ENCODE results near the gene TFF3. TPM values are rescaled to one million over a fixed set of nuclear protein-coding genes. Genes with fewer than 3 reads are reported as not detected.

The TFF3 gene
- total RNA-seq, 1 donor = not detected

GRCh38 chr21:42308914-42309752 is 6.1 kb downstream of the TFF3 start:
- Histone ChIP-seq H3K9me3 (ENCODE audit: low read depth, low read length) (no peaks in the 10 kb centered on the region), H3K36me3 (ENCODE audit: insufficient read depth, low read length) (no peaks in the 10 kb centered on the region), H3K27me3 (ENCODE audit: insufficient read depth, low read length) (peaks cover 4% of the 10 kb centered on the region), H3K4me3 (ENCODE audit: insufficient read depth, low read length) (no peak overlapping the region), H3K4me1 (ENCODE audit: insufficient read depth, low read length) (no peaks in the 10 kb centered on the region), H2AFZ (ENCODE audit: low read length) (no peak overlapping the region), H3K79me2 (ENCODE audit: insufficient read depth, low read length) (no peaks in the 10 kb centered on the region), H3K27ac (ENCODE audit: low read depth, low read length) (no peak overlapping the region), H3K4me2 (ENCODE audit: insufficient read depth, low read length) (no peak overlapping the region), H4K20me1 (ENCODE audit: insufficient read depth, low read length) (no peaks in the 10 kb centered on the region)
- TF ChIP-seq CTCF (IDR thresholded peaks at IDR 0.05; ENCODE audit: extremely low read depth, low read depth, low read length) = no peak
- DNase-seq (ENCODE audit: insufficient read length, low spot score, missing footprints) = peak; percentile 68

- peaks cover 5% of the 10 kb centered on the region for H3K27me3 ChIP-seq (ENCODE audit: insufficient read depth, low read length)
- no peak overlapping the region for H3K4me2 ChIP-seq (ENCODE audit: insufficient read depth, low read length)
- H3K9me3 ChIP-seq (ENCODE audit: low read depth, low read length) = no peaks in the 10 kb centered on the region
- no peaks in the 10 kb centered on the region for H3K4me1 ChIP-seq (ENCODE audit: insufficient read depth, low read length)
- H3K4me3 ChIP-seq (ENCODE audit: insufficient read depth, low read length) = no peak overlapping the region
- no peaks in the 10 kb centered on the region for H3K36me3 ChIP-seq (ENCODE audit: insufficient read depth, low read length)
- no peaks in the 10 kb centered on the region for H3K79me2 ChIP-seq (ENCODE audit: insufficient read depth, low read length)
- H4K20me1 ChIP-seq (ENCODE audit: insufficient read depth, low read length) = no peaks in the 10 kb centered on the region
- no peak overlapping the region for H2AFZ ChIP-seq (ENCODE audit: low read length)
- no peak overlapping the region for H3K27ac ChIP-seq (ENCODE audit: low read depth, low read length)
- TF ChIP-seq CTCF (IDR thresholded peaks at IDR 0.05; ENCODE audit: extremely low read depth, low read depth, low read length) = no peak
- peak; percentile 68 for DNase-seq (ENCODE audit: insufficient read length, low spot score, missing footprints)
Measured at GRCh38 chr21:42308161-42308913, 6.9 kb downstream of the TFF3 start.

- TF ChIP-seq CTCF (IDR thresholded peaks at IDR 0.05; ENCODE audit: extremely low read depth, low read depth, low read length) = no peak
- Histone ChIP-seq H4K20me1 (ENCODE audit: insufficient read depth, low read length) (no peaks in the 10 kb centered on the region), H3K4me1 (ENCODE audit: insufficient read depth, low read length) (no peaks in the 10 kb centered on the region), H3K27ac (ENCODE audit: low read depth, low read length) (no peak overlapping the region), H3K36me3 (ENCODE audit: insufficient read depth, low read length) (no peaks in the 10 kb centered on the region), H3K4me3 (ENCODE audit: insufficient read depth, low read length) (no peak overlapping the region), H2AFZ (ENCODE audit: low read length) (no peak overlapping the region), H3K9me3 (ENCODE audit: low read depth, low read length) (no peaks in the 10 kb centered on the region), H3K79me2 (ENCODE audit: insufficient read depth, low read length) (no peaks in the 10 kb centered on the region), H3K4me2 (ENCODE audit: insufficient read depth, low read length) (no peak overlapping the region), H3K27me3 (ENCODE audit: insufficient read depth, low read length) (peaks cover 5% of the 10 kb centered on the region)
- DNase-seq (ENCODE audit: insufficient read length, low spot score, missing footprints) = peak; percentile 80
Measured at GRCh38 chr21:42307106-42307505, 8.1 kb downstream of the TFF3 start.
